SU-DHL-6 (cell line): Measurements from ENCODE around the gene KCNE5.
"Not testable (repeated sequence)": the region's sequence is repeated elsewhere in the genome, so short reads cannot be mapped to it uniquely, and the experiment has no call there.

ENCODE experiments used
- CTCF ChIP-seq: fragments of 200-600 bp; sonication (generic); IDR thresholded peaks from one replicate; pipeline ENCODE4 v1.5.1; 2017; ENCODE audit warnings: antibody characterized with exemption, mild to moderate bottlenecking, low read length, moderate library complexity; ENCODE audit not compliant: insufficient read depth, poor library complexity, severe bottlenecking
- EZH2phosphoT487 ChIP-seq: fragments of 200-600 bp; sonication (generic), shearing (Covaris generic); conservative IDR thresholded peaks from 2 replicates; pipeline ENCODE4 v1.6.1; 2018; ENCODE audit warnings: mild to moderate bottlenecking, antibody characterized with exemption, low read length, moderate library complexity, mixed read lengths

- not testable (repeated sequence) for TF ChIP-seq CTCF, EZH2phosphoT487
These were observed 12.5 kb upstream of the KCNE5 start for GRCh38 chrX:109637477-109637876.
